IPS-18a (cell line): ENCODE data around the gene CACNA1H.

ENCODE experiments used
- H3K27ac ChIP-seq: one replicate; pipeline ENCODE4 v1.5.1; 2013; ENCODE audit warnings: low read length
- H3K27me3 ChIP-seq: one replicate; pipeline ENCODE4 v1.6.1; 2013; ENCODE audit warnings: mild to moderate bottlenecking, low read length; ENCODE audit not compliant: control insufficient read depth, insufficient read depth
- H3K36me3 ChIP-seq: one replicate; pipeline ENCODE4 v1.6.1; 2013; ENCODE audit warnings: low read depth, low read length; ENCODE audit not compliant: control insufficient read depth
- H3K4me1 ChIP-seq: one replicate; pipeline ENCODE4 v1.6.1; 2013; ENCODE audit warnings: low read depth, low read length; ENCODE audit not compliant: control insufficient read depth
- H3K4me3 ChIP-seq: one replicate; pipeline ENCODE4 v1.5.1; 2013; ENCODE audit warnings: low read length
- H3K9ac ChIP-seq: one replicate; pipeline ENCODE4 v1.6.1; 2013; ENCODE audit warnings: mild to moderate bottlenecking, low read length, moderate library complexity
- H3K9me3 ChIP-seq: one replicate; pipeline ENCODE4 v1.6.1; 2013; ENCODE audit warnings: low read depth, low read length; ENCODE audit not compliant: control insufficient read depth

Gene CACNA1H

DNA sequence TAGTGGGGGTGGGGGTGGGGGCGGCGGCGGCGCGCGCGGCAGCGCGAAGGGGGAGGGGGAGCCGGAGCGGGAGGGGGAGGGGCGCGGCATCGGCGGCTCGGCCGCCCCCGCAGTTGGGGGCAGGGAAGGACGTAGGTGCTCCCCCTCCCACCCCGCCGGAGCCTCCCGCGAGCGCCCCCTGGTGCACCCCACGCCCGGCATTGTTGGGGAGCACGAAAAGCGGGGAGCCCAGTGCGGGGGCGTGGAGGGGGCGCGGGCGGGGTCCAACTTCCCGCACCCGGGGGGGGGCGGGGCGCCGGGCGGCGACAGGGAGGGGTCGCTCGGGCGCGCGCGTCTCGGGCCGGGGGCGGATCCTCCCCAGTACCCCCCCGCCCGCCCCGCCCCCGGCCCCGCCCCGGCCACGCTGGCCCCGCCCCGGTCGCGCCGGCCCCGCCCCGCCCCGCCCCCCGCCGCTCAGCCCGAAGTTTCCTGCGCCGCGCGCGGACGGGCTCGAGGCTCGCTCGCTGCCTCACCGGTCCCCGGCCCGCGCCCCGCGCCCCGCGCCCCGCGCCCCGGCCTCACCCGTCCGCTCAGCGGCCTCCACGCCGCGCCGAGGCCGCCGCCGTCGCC is at the start of gene CACNA1H:
CACNA1H (plus strand) TSS at position 456 of the 609 bp plus-strand sequence. CDS start 632 bp downstream, outside the sequence.
- no peaks in the 10 kb centered on the region for H3K27me3 ChIP-seq
- no peaks in the 10 kb centered on the region for H3K9me3 ChIP-seq
- H3K4me3 ChIP-seq: peak within 1 kb of the TSS; percentile 50
- no peaks in the 10 kb centered on the region for H3K36me3 ChIP-seq
- no peak within 1 kb of the TSS for H3K9ac ChIP-seq
- peaks cover 3% of the 10 kb centered on the region for H3K4me1 ChIP-seq
- no peak within 1 kb of the TSS for H3K27ac ChIP-seq

DNA sequence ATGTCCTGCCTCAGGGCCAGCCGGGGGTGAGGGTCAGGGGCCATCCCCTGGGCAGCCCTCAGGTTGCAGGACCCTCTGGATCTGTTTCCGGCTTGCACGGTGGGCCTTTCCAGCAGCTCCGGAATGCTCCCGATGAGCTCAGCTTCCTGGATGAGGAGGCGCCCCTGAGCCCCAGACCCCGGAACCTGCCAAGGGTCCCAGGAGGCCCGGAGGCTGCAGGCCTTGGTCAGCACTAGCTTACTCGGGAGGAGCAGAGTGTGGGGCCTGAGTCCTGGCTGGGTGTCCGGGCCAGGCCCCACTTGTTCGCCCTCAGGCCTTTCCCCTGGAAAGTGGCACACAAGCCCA is 49.3 kb upstream of the CACNA1H start:
- Histone ChIP-seq H3K4me1 (no peaks in the 10 kb centered on the region), H3K9ac (no peak overlapping the region), H3K9me3 (no peaks in the 10 kb centered on the region), H3K4me3 (peak overlapping the region; percentile 52), H3K36me3 (no peaks in the 10 kb centered on the region), H3K27ac (no peak overlapping the region), H3K27me3 (peaks cover 11% of the 10 kb centered on the region)

DNA sequence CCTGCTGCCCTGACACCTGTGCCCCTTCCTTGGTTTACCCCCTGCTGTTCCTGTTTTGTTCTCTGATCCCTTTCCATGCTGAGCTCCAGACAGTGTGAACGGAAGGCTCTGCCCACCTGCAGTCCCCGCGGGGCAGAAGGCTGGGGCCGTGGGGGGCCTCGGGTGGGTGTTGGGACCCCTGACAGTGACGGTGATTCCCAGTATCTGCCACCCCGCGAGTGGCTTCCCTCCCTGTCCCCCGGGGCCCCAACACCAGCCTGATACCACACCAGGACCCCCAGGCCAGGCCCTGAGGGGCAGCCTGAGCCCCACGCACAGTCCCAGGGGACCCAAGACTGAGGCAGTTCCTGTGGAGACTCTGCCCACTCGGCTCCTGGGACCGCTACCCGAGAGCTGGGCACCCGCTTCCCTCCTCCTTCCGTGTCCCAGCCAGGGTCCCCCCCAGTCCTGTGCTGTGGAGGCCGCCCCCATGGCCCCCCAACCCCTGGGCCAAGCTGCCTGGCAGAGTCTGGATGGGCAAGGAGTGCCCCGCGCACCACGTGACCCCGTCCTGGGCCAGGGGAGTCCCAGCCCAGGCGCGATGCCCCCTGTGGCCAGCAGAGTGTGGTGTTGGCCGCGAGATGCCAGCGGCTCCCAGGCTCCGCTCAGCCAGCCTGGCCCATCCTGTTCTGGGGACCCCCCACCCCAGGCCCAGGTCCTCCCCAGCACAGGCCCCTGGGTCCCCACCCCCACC is 46.9 kb upstream of the CACNA1H start:
- no peak overlapping the region for H3K27ac ChIP-seq
- no peaks in the 10 kb centered on the region for H3K9me3 ChIP-seq
- H3K9ac ChIP-seq: no peak overlapping the region
- no peak overlapping the region for H3K4me3 ChIP-seq
- no peaks in the 10 kb centered on the region for H3K4me1 ChIP-seq
- no peaks in the 10 kb centered on the region for H3K36me3 ChIP-seq
- H3K27me3 ChIP-seq: peaks cover 29% of the 10 kb centered on the region

DNA sequence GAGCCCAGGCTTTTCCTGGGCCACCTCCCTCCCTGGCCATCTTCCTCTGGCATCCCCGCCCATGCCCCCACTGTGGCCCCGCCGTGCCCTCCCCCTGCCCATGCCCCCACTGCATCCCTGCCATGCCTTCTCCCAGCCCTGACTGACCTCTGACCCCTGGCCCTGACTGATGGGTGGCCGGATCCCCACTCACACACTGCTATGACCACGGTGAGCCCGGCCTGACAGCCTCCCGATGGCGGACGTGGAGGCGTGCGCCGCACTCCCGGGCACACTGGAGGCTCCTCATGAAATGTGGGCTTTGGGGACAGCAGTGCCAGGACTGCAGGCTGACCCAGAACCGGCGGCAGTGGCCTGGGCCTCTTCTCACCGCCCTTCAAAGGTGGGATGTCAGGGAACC is 46.2 kb upstream of the CACNA1H start:
- Histone ChIP-seq H3K27ac (no peak overlapping the region), H3K9ac (no peak overlapping the region), H3K9me3 (no peaks in the 10 kb centered on the region), H3K36me3 (no peaks in the 10 kb centered on the region), H3K27me3 (peaks cover 29% of the 10 kb centered on the region), H3K4me1 (no peaks in the 10 kb centered on the region), H3K4me3 (no peak overlapping the region)

DNA sequence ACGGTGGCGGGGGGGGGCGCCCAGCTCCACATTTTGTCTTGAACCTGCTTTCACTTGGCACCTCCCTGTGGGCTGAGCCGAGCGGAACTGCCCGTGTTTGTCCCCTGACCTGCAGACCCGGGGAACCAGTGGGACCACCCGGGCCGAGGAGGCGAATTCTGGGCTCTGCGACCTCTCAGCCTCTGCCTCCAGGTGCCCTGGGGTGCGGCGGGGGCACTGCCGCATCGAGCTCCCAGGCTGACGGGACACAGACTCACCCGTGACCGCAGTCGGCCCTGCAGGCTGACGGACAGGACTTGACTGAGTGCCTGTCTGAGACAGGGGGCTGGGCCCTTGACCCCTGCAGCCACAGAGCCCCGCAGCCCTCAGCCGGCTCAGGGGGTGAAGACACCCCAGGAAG is 45.8 kb upstream of the CACNA1H start:
- Histone ChIP-seq H3K27ac (no peak overlapping the region), H3K9ac (no peak overlapping the region), H3K4me3 (no peak overlapping the region), H3K36me3 (no peaks in the 10 kb centered on the region), H3K27me3 (peaks cover 29% of the 10 kb centered on the region), H3K9me3 (no peaks in the 10 kb centered on the region), H3K4me1 (no peaks in the 10 kb centered on the region)

DNA sequence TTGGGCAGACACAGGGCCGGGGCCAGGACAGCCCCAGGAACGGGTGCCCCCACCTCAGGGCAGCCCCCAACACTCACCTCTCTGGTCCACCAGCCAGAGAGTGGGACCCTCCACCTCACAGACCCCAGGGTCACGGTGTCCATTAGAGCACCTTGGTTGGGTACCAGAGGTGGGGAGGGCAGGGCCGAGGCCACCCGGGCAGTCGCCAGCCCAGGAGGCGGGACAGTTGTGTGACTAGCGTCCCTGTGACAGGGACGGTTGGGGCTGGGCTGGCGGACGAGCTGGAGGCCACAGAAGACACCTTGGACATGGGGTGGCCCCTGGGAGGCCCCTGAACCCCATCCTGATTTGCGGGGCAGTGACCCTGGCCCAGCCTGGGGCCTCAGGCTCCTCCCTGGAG is 45.2 kb upstream of the CACNA1H start:
- Histone ChIP-seq H3K9ac (no peak overlapping the region), H3K9me3 (no peaks in the 10 kb centered on the region), H3K36me3 (no peaks in the 10 kb centered on the region), H3K27ac (no peak overlapping the region), H3K4me3 (no peak overlapping the region), H3K4me1 (no peaks in the 10 kb centered on the region), H3K27me3 (peaks cover 29% of the 10 kb centered on the region)

DNA sequence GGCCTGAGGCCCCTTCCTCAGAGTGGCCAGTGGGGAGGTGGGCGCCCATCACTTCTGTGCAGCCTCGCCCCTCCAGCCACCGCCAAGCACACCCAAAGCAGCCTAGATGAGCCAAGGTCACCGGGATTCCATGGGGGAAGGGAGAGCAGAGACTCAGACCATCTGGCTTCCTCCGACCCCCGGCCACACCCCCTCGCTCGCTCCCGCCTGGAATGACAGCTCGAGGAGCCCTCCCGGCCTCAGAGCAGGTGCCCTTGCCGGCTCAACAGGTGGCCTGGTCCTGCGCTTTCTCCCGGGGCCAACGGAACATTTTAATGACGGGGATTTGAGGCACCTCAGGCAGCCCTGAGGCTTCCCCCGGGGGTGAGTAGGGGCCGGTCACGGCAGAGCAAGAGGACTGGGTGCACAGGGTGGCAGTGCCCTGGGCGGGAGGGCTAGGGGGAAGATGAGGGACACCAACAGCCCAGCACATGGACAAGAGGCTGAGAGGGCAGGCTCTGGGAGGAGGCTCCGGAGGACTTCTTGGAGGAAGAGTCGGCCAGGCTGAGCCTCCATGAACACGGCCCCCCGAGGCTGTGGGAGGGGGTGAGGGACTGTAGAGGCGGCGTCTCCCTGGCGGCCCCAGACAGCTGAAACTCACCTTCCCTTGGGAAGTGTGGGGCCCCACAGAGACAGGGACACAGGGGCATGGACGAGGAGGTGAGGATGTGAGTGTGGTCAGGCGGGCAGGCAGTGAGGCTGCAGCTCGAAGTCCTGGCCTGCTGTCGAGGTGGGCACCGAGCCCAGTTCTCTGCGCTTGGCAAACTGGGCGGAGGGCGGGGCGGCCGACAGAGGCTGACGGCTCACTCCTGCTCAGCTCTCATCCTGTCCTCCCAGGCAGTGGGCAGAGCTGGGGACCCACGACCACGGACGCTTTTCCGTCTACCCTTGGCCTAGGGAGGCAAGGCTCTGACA is 44.3 kb upstream of the CACNA1H start:
- no peaks in the 10 kb centered on the region for H3K9me3 ChIP-seq
- H3K36me3 ChIP-seq: no peaks in the 10 kb centered on the region
- no peak overlapping the region for H3K4me3 ChIP-seq
- no peaks in the 10 kb centered on the region for H3K4me1 ChIP-seq
- peaks cover 32% of the 10 kb centered on the region for H3K27me3 ChIP-seq
- no peak overlapping the region for H3K27ac ChIP-seq
- no peak overlapping the region for H3K9ac ChIP-seq

DNA sequence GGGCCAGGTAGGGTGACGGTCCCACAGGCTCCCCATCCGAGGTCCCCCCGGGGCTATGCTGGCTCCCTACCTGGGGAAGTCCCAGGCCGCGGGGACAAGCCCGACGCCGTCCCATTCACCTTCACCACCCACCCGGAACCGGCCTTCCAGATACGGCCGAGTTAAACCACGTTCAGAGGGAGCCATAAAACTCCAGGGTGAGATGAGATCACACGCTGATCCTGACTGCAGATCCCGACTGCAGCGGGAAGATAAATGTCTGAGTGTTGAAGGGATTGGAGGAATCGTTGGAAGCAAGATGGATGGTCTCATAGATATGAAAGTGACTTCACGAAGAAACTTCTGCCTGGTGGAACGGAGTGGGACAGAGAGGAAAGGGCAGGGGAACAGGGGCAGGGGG is 43.3 kb upstream of the CACNA1H start:
- Histone ChIP-seq H3K4me3 (no peak overlapping the region), H3K27me3 (peaks cover 28% of the 10 kb centered on the region), H3K9ac (no peak overlapping the region)

DNA sequence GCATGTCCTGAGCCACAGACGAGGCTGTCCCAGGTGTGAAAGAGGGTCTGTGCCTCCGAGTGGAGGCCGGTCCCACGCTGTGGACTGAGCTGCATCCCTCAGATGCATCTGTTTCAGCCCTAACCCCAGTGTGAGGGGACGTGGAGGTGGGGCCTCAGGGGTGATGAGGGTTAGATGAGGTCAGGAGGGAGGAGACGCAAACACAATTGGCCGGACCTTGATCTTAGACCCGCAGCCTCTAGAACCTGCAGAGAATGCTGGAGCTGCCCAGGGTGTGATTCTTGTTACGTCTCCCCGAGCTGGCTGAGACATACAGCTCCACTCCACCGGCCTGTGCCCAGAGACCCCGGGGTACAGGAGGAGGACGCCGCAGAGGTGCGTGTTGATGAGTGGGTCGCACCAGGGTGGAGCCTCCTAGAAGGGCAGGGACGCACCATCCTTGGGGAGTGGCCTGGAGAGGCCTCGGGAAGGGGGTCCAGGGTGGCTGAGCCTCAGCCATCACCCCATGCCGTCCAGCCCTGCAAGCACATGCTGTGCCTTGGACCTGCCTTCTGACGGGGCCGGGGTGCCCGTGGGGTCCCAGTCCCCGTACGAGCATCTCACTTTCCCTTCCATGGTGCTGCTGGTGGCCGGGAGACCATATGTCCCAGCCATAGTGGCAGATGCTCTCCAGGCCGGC is 40.3 kb upstream of the CACNA1H start:
- peaks cover 25% of the 10 kb centered on the region for H3K27me3 ChIP-seq
- H3K27ac ChIP-seq: no peak overlapping the region
- H3K9ac ChIP-seq: no peak overlapping the region

More for the DNA sequence above, 43.3 kb upstream of the CACNA1H start:
- no peaks in the 10 kb centered on the region for H3K4me1 ChIP-seq
- H3K27ac ChIP-seq: no peak overlapping the region
- no peaks in the 10 kb centered on the region for H3K36me3 ChIP-seq
- H3K9me3 ChIP-seq: no peaks in the 10 kb centered on the region

DNA sequence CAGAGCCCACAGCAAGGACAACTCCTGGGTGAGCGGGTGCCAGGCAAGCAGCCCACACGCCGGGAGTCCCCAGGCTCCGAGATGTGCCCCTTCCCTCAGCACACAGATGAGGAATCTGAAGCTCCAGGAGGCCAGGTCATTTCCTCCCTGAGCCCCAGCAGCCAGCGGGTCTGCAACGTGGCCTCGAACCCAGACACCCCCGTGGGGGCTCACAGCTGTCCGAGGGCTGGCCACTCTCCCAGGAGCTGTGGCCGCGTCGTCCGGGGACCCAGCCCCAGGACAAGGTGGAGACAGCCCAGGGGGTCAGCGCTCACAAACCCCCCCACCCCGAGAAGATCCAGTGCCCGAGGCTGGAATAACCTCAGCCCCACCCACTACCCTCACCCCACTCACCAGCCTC is 39.4 kb upstream of the CACNA1H start:
- Histone ChIP-seq H3K4me3 (no peak overlapping the region), H3K9ac (no peak overlapping the region), H3K27me3 (peaks cover 24% of the 10 kb centered on the region)

More for the DNA sequence above, 40.3 kb upstream of the CACNA1H start:
- H3K9me3 ChIP-seq: no peaks in the 10 kb centered on the region
- no peaks in the 10 kb centered on the region for H3K36me3 ChIP-seq
- H3K4me1 ChIP-seq: no peaks in the 10 kb centered on the region
- no peak overlapping the region for H3K4me3 ChIP-seq

DNA sequence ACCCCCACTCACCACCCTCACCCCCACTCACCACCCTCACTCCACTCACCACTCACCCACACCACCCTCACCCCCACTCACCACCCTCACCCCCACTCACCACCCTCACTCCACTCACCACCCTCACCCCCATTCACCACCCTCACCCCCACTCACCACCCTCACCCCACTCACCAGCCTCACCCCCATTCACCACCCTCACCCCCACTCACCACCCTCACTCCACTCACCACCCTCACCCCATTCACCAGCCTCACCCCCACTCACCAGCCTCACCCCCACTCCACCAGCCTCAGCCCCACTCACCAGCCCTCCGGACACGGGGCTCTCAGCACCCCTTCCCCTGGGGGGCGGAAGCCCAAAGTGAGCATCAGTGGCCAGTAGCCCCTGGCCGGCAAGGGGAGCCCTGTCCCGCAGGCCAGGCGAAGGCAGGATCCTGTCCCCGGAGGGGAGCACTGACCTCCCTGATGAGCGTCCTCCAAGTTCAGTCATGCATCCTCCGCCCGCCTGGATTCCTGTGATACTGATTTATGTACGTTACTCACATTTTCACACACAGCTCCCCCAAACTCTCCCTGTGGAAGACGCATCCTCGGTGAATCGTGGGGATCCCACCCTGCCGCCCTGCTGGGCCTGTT is 38.9 kb upstream of the CACNA1H start:
- H3K4me1 ChIP-seq: no peaks in the 10 kb centered on the region
- H3K27ac ChIP-seq: no peak overlapping the region
- no peaks in the 10 kb centered on the region for H3K36me3 ChIP-seq
- H3K9ac ChIP-seq: no peak overlapping the region
- no peak overlapping the region for H3K4me3 ChIP-seq
- H3K27me3 ChIP-seq: peaks cover 19% of the 10 kb centered on the region
- H3K9me3 ChIP-seq: no peaks in the 10 kb centered on the region

More for the DNA sequence above, 39.4 kb upstream of the CACNA1H start:
- Histone ChIP-seq H3K27ac (no peak overlapping the region), H3K36me3 (no peaks in the 10 kb centered on the region), H3K4me1 (no peaks in the 10 kb centered on the region), H3K9me3 (no peaks in the 10 kb centered on the region)
